Common myeloid progenitor, CD34-positive (primary cell): ENCODE results near the gene CCDC30.
A peak's percentile ranks its signal among the peaks of the same experiment; 100 is the strongest.
"Not testable (repeated sequence)": the region's sequence is repeated elsewhere in the genome, so short reads cannot be mapped to it uniquely, and the experiment has no call there.

Experiments used
- CTCF ChIA-PET: fragments of 350-600 bp; sonication (Branson Sonifier 250); formaldehyde crosslinking; loops from one replicate; lab custom pipeline; 2021; ENCODE audit warnings: antibody characterized with exemption; lab: Charles Lee
- POLR2A ChIA-PET: fragments of 350-600 bp; sonication (Branson Sonifier 250); formaldehyde crosslinking; loops from one replicate; lab custom pipeline; 2021; ENCODE audit warnings: antibody characterized with exemption; lab: Charles Lee
- DNase-seq, 3 donors: peaks; one replicate each; pipeline versions ENCODE4 v3.0.0 to v3.0.0-alpha.2; 2013
- H3K27ac ChIP-seq, 2 experiments: 1 replicate in 1 of 2; 2 replicates in 1 of 2; pipeline ENCODE4 v1.7.0; 2013; ENCODE audit warnings: inconsistent platforms in 2 of 2, low read length in 2 of 2, mild to moderate bottlenecking in 2 of 2, low read depth in 1 of 2, moderate library complexity in 1 of 2; ENCODE audit not compliant: severe bottlenecking in 2 of 2, insufficient read depth in 1 of 2, poor library complexity in 1 of 2
- H3K27me3 ChIP-seq, 5 experiments: replicated peaks in 2 of 5; 1 replicate in 3 of 5; 2 replicates in 2 of 5; pipeline versions ENCODE4 v1.6.1 to v1.7.0; 2013; ENCODE audit warnings: low read length in 4 of 5, mild to moderate bottlenecking in 2 of 5, moderate library complexity in 2 of 5, inconsistent platforms in 1 of 5; ENCODE audit not compliant: insufficient read depth in 5 of 5, control insufficient read depth in 4 of 5
- H3K36me3 ChIP-seq, 4 experiments: 1 replicate in 2 of 4; 2 replicates in 2 of 4; pipeline versions ENCODE4 v1.6.1 to v1.7.0; 2013; ENCODE audit warnings: low read length in 3 of 4, control low read depth in 1 of 4, mild to moderate bottlenecking in 1 of 4; ENCODE audit not compliant: control insufficient read depth in 4 of 4, insufficient read depth in 4 of 4
- H3K4me1 ChIP-seq, 4 experiments: 1 replicate in 3 of 4; 2 replicates in 1 of 4; pipeline versions ENCODE4 v1.6.1 to v1.7.1; 2013; ENCODE audit warnings: low read length in 3 of 4, mild to moderate bottlenecking in 3 of 4, control low read depth in 1 of 4, inconsistent platforms in 1 of 4, moderate library complexity in 1 of 4; ENCODE audit not compliant: control insufficient read depth in 4 of 4, insufficient read depth in 4 of 4; ENCODE audit errors: control extremely low read depth in 1 of 4
- H3K4me3 ChIP-seq, 7 experiments: 1 replicate in 4 of 7; 2 replicates in 3 of 7; pipeline versions ENCODE4 v1.5.1 to v1.7.0; 2013; ENCODE audit warnings: mild to moderate bottlenecking in 7 of 7, low read length in 6 of 7, moderate library complexity in 6 of 7, inconsistent platforms in 2 of 7, low read depth in 2 of 7, control low read depth in 1 of 7; ENCODE audit not compliant: insufficient read depth in 4 of 7, control insufficient read depth in 1 of 7; ENCODE audit errors: extremely low read depth in 1 of 7
- H3K9me3 ChIP-seq, 5 experiments: 1 replicate in 4 of 5; 2 replicates in 1 of 5; pipeline versions ENCODE4 v1.6.1 to v1.7.1; 2013; ENCODE audit warnings: low read length in 4 of 5, mild to moderate bottlenecking in 2 of 5, inconsistent platforms in 1 of 5, low read depth in 1 of 5, moderate library complexity in 1 of 5; ENCODE audit not compliant: control insufficient read depth in 4 of 5, insufficient read depth in 2 of 5; ENCODE audit errors: control extremely low read depth in 1 of 5
- WGBS: methylation state at CpG from one replicate; pipeline ENCODE4 v1.1.5; 2013; ENCODE audit not compliant: insufficient coverage; 5-methylcytosine and 5-hydroxymethylcytosine counted together

Gene CCDC30

GRCh38 chr1:42463921-42464320, 835 bp downstream of the CCDC30 start:
- H3K27me3 ChIP-seq = no peaks in the 10 kb centered on the region
- no peak overlapping the region for H3K27ac ChIP-seq
- WGBS = 85% methylated on average over 1 of the region's 3 CpGs
- ChIA-PET POLR2A (no interaction called here), CTCF (interaction anchor here (1.1 kb wide), 1 partner anchor 9 kb away, joined by 3 read pairs; no protein-coding TSS in a partner anchor)
- peaks cover 7 to 18% (median 14%) of the 10 kb centered on the region in 4 experiments for H3K4me1 ChIP-seq
- peaks cover 2 to 20% (median 15%) of the 10 kb centered on the region in 4 experiments for H3K36me3 ChIP-seq
- no peaks in the 10 kb centered on the region for H3K9me3 ChIP-seq
- DNase-seq = no peak
- peak overlapping the region in 6 of 7 experiments; percentile 64 to 96 (median 86) for H3K4me3 ChIP-seq

GRCh38 chr1:42466030-42466429, 2.9 kb downstream of the CCDC30 start:
- WGBS = 100% methylated on average over 1 of the region's 2 CpGs
- H3K9me3 ChIP-seq = no peaks in the 10 kb centered on the region
- no peak overlapping the region for H3K27ac ChIP-seq
- peaks cover 0 to 2% (median under 1%) of the 10 kb centered on the region in 4 experiments for H3K36me3 ChIP-seq
- H3K27me3 ChIP-seq = no peaks in the 10 kb centered on the region
- peaks cover 7 to 18% (median 14%) of the 10 kb centered on the region in 4 experiments for H3K4me1 ChIP-seq
- ChIA-PET POLR2A (no interaction called here), CTCF (no interaction called here)
- H3K4me3 ChIP-seq = no peak overlapping the region
- no peak for DNase-seq

DNA sequence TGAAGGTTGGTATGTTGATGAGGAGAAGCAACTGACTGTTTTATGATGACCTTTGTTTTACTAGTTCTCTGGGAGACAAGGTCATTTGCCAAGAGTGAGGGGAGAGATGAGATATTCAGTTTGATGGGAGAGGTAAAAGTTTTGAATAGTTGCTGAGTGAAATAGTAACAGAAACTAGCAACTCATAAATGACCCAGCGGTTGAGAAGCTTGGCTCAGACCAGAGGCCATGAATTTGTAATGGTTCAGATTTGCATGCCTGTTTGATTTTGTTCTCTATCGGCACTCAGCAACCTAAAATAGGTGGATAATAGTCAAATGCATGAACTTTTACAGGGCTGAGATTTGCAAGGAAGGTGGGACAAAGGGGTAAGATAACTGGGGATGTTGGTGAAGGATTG, 6.6 kb downstream of the CCDC30 start:
- POLR2A ChIA-PET = no interaction called here
- CTCF ChIA-PET = no interaction called here
- Histone ChIP-seq H3K9me3 (no peaks in the 10 kb centered on the region), H3K4me3 (no peak overlapping the region), H3K27me3 (no peaks in the 10 kb centered on the region), H3K4me1 (no peaks in the 10 kb centered on the region), H3K27ac (no peak overlapping the region), H3K36me3 (no peaks in the 10 kb centered on the region)
- DNase-seq = no peak
- 100% methylated on average over 1 of the region's 2 CpGs for WGBS

- no CpG with 5 or more reads among the region's 4 CpGs for WGBS
- POLR2A ChIA-PET = no interaction called here
- CTCF ChIA-PET = no interaction called here
- Histone ChIP-seq H3K4me3 (no peak overlapping the region), H3K36me3 (no peaks in the 10 kb centered on the region), H3K27me3 (no peaks in the 10 kb centered on the region), H3K4me1 (no peaks in the 10 kb centered on the region), H3K27ac (no peak overlapping the region), H3K9me3 (no peaks in the 10 kb centered on the region)
- no peak for DNase-seq
These were observed 13.5 kb downstream of the CCDC30 start for GRCh38 chr1:42476605-42477004.

GRCh38 chr1:42477354-42477753, 14.3 kb downstream of the CCDC30 start:
- POLR2A ChIA-PET, DNase-seq, H3K36me3 ChIP-seq, CTCF ChIA-PET, H3K9me3 ChIP-seq, H3K4me3 ChIP-seq, H3K27ac ChIP-seq, H3K27me3 ChIP-seq, H3K4me1 ChIP-seq: not testable (repeated sequence)
- 100% methylated on average over 3 of the region's 4 CpGs for WGBS

DNA sequence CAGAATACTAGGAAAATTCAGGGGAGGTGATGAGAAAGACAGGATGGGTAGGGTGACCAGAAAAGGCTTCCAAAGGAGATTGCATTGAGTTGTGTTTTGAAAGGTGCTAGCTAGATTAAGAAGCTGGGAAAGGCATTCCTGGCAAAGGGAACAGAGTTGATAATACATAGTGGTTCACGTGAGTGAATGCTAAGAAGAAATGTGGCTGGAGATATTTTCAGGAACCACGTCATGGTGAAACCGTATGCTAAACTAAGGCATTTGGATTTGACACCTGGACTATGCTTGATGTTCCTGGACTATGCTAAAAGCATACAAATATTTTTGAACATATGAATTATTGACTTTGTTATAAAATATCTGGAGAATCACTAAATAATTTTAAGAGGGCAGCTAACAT, 14.7 kb downstream of the CCDC30 start:
- no peak for DNase-seq
- no peak overlapping the region for H3K27ac ChIP-seq
- H3K4me3 ChIP-seq = no peak overlapping the region
- POLR2A ChIA-PET = no interaction called here
- H3K4me1 ChIP-seq = no peaks in the 10 kb centered on the region
- H3K36me3 ChIP-seq = no peaks in the 10 kb centered on the region
- no peaks in the 10 kb centered on the region for H3K27me3 ChIP-seq
- CTCF ChIA-PET = interaction anchor here (1.3 kb wide), 1 partner anchor 31 kb away, joined by 3 read pairs; no protein-coding TSS in a partner anchor
- 97% methylated on average over 3 of the region's 3 CpGs for WGBS
- no peaks in the 10 kb centered on the region for H3K9me3 ChIP-seq

DNA sequence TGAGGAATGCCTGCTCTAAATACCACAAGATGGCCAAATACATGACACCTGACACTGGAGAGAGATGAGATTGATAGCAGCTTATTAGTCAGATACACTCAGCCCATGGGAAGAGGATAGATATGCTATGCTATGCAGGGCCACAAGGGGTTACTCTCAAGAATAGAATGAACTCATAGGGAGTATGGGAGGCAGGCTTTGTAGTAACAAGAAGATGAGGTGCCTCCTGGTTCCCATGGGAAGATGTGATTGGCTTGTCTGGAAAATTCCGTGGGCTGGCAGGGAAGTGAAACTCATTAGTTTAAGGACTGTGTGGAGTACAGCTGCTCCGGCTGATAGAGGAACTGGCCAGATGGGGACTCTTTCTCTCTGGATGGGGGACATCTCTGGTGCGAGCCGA, 16.5 kb downstream of the CCDC30 start:
- Histone ChIP-seq H3K36me3 (no peaks in the 10 kb centered on the region), H3K4me1 (no peaks in the 10 kb centered on the region), H3K9me3 (no peaks in the 10 kb centered on the region), H3K27ac (no peak overlapping the region), H3K4me3 (no peak overlapping the region), H3K27me3 (no peaks in the 10 kb centered on the region)
- 93% methylated on average over 2 of the region's 4 CpGs for WGBS
- DNase-seq = peak in 2 of 3 donors; percentile 17 to 24
- ChIA-PET POLR2A (no interaction called here), CTCF (no interaction called here)
